ENCODE measurements around the gene CRIM1. TPM values are rescaled to one million over a fixed set of nuclear protein-coding genes. Genes with fewer than 3 reads are reported as not detected.

The CRIM1 gene
- total RNA-seq, 1 donor from 2014 or later = 25.8 TPM

GRCh38 chr2:36456227-36457175 is 100.9 kb downstream of the CRIM1 start:
- H3K9me3 Mint-ChIP-seq (ENCODE audit: low read depth) = no peaks in the 10 kb centered on the region
- H3K27ac Mint-ChIP-seq = no peak overlapping the region
- no peak overlapping the region for H3K4me3 Mint-ChIP-seq (ENCODE audit: low read depth)
- H3K36me3 Mint-ChIP-seq (ENCODE audit: insufficient read depth) = peaks cover 3% of the 10 kb centered on the region
- no peaks in the 10 kb centered on the region for H3K27me3 Mint-ChIP-seq
- peaks cover 6% of the 10 kb centered on the region for H3K4me1 Mint-ChIP-seq (ENCODE audit: low read depth)
- no peak for DNase-seq (ENCODE audit: low spot score, unreplicated experiment)
- no peak for TF ChIP-seq CTCF (IDR thresholded peaks at IDR 0.05; ENCODE audit: unreplicated experiment)

GRCh38 chr2:36458106-36458505 is 102.5 kb downstream of the CRIM1 start:
- no peaks in the 10 kb centered on the region for H3K27me3 Mint-ChIP-seq
- no peak for TF ChIP-seq CTCF (IDR thresholded peaks at IDR 0.05; ENCODE audit: unreplicated experiment)
- no peaks in the 10 kb centered on the region for H3K9me3 Mint-ChIP-seq (ENCODE audit: low read depth)
- H3K36me3 Mint-ChIP-seq (ENCODE audit: insufficient read depth) = no peaks in the 10 kb centered on the region
- peaks cover 9% of the 10 kb centered on the region for H3K4me1 Mint-ChIP-seq (ENCODE audit: low read depth)
- no peak overlapping the region for H3K4me3 Mint-ChIP-seq (ENCODE audit: low read depth)
- no peak for DNase-seq (ENCODE audit: low spot score, unreplicated experiment)
- H3K27ac Mint-ChIP-seq = no peak overlapping the region

- peak; percentile 13 for DNase-seq (ENCODE audit: low spot score, unreplicated experiment)
- H3K4me3 Mint-ChIP-seq (ENCODE audit: low read depth) = no peak overlapping the region
- H3K27ac Mint-ChIP-seq = no peak overlapping the region
Measured at GRCh38 chr2:36459725-36460137, 104.2 kb downstream of the CRIM1 start.

GRCh38 chr2:36461039-36461681 is 105.6 kb downstream of the CRIM1 start:
- Mint-ChIP-seq H3K9me3 (ENCODE audit: low read depth) (no peaks in the 10 kb centered on the region), H3K4me3 (ENCODE audit: low read depth) (no peak overlapping the region), H3K36me3 (ENCODE audit: insufficient read depth) (peaks cover 4% of the 10 kb centered on the region), H3K4me1 (ENCODE audit: low read depth) (peaks cover 12% of the 10 kb centered on the region), H3K27ac (no peak overlapping the region), H3K27me3 (no peaks in the 10 kb centered on the region)
- no peak for TF ChIP-seq CTCF (IDR thresholded peaks at IDR 0.05; ENCODE audit: unreplicated experiment)
- DNase-seq (ENCODE audit: low spot score, unreplicated experiment) = no peak

More at GRCh38 chr2:36459725-36460137, 104.2 kb downstream of the CRIM1 start:
- Mint-ChIP-seq H3K27me3 (no peaks in the 10 kb centered on the region), H3K36me3 (ENCODE audit: insufficient read depth) (peaks cover 2% of the 10 kb centered on the region), H3K9me3 (ENCODE audit: low read depth) (no peaks in the 10 kb centered on the region), H3K4me1 (ENCODE audit: low read depth) (peaks cover 12% of the 10 kb centered on the region)
- peak; percentile 63 for TF ChIP-seq CTCF (IDR thresholded peaks at IDR 0.05; ENCODE audit: unreplicated experiment)

- H3K27me3 Mint-ChIP-seq = no peaks in the 10 kb centered on the region
- H3K9me3 Mint-ChIP-seq (ENCODE audit: low read depth) = no peaks in the 10 kb centered on the region
- peaks cover 12% of the 10 kb centered on the region for H3K4me1 Mint-ChIP-seq (ENCODE audit: low read depth)
- TF ChIP-seq CTCF (IDR thresholded peaks at IDR 0.05; ENCODE audit: unreplicated experiment) = no peak
- no peak overlapping the region for H3K4me3 Mint-ChIP-seq (ENCODE audit: low read depth)
- peaks cover 5% of the 10 kb centered on the region for H3K36me3 Mint-ChIP-seq (ENCODE audit: insufficient read depth)
- no peak overlapping the region for H3K27ac Mint-ChIP-seq
- DNase-seq (ENCODE audit: low spot score, unreplicated experiment) = no peak
Measured at GRCh38 chr2:36462311-36462935, 106.8 kb downstream of the CRIM1 start.

All from progenitor cell of endocrine pancreas (in vitro differentiated cells).